HEK293 (cell line): Measurements from ENCODE around the gene CACHD1.

Experiments used
- HOXD13 ChIP-seq: sonication (generic); formaldehyde crosslinking; IDR thresholded peaks from 2 replicates; pipeline ENCODE4 v1.8.0; 2022; ENCODE audit warnings: missing genetic modification reagents, borderline replicate concordance
- KLF9 ChIP-seq: fragments of 450-650 bp; formaldehyde crosslinking; IDR thresholded peaks from 2 replicates; pipeline ENCODE4 v1.5.1; 2016; ENCODE audit warnings: missing biosample characterization, missing genetic modification characterization, low read depth
- SALL2 ChIP-seq: fragments of 450-650 bp; formaldehyde crosslinking; IDR thresholded peaks from 2 replicates; pipeline ENCODE4 v1.5.0; 2017; ENCODE audit warnings: missing biosample characterization, mild to moderate bottlenecking, missing genetic modification characterization, borderline replicate concordance
- ZNF768 ChIP-seq: fragments of 450-650 bp; formaldehyde crosslinking; IDR thresholded peaks from 2 replicates; pipeline ENCODE4 v1.5.1; 2018; ENCODE audit warnings: missing biosample characterization, mild to moderate bottlenecking, missing genetic modification characterization
- TF ChIP-seq, protein P1 (sequence below): fragments of 450-650 bp; formaldehyde crosslinking; IDR thresholded peaks from 2 replicates; pipeline ENCODE4 v1.5.1; 2016; ENCODE audit warnings: missing biosample characterization, missing genetic modification characterization
- TF ChIP-seq, protein P2 (sequence below): fragments of 450-650 bp; formaldehyde crosslinking; IDR thresholded peaks from 2 replicates; pipeline ENCODE4 v1.5.1; 2016; ENCODE audit warnings: missing biosample characterization, missing genetic modification characterization
- TF ChIP-seq, protein P3 (sequence below): fragments of 450-650 bp; formaldehyde crosslinking; IDR thresholded peaks from 2 replicates; pipeline ENCODE4 v1.5.1; 2016; ENCODE audit warnings: missing biosample characterization, missing genetic modification characterization, borderline replicate concordance

DNA sequence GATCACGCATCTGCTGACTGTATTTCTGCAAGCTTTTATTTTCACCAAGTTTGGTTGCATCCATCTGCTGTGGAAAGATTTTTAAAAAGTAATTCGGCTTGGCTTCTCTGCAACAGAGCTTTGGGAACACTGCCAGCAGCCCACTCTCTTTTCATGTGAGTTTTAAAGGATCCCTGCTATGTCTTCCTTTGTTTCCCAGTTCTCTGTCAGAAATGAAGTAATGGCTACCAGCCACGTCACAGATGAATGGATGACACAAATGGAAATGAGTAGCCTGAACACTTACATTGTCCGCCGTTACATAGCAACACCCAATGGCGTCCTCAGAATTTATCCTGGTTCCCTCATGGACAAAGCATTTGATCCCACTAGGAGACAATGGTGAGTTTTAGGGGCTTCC is 194.4 kb downstream of the CACHD1 start:
- TF ChIP-seq, protein P1, sequence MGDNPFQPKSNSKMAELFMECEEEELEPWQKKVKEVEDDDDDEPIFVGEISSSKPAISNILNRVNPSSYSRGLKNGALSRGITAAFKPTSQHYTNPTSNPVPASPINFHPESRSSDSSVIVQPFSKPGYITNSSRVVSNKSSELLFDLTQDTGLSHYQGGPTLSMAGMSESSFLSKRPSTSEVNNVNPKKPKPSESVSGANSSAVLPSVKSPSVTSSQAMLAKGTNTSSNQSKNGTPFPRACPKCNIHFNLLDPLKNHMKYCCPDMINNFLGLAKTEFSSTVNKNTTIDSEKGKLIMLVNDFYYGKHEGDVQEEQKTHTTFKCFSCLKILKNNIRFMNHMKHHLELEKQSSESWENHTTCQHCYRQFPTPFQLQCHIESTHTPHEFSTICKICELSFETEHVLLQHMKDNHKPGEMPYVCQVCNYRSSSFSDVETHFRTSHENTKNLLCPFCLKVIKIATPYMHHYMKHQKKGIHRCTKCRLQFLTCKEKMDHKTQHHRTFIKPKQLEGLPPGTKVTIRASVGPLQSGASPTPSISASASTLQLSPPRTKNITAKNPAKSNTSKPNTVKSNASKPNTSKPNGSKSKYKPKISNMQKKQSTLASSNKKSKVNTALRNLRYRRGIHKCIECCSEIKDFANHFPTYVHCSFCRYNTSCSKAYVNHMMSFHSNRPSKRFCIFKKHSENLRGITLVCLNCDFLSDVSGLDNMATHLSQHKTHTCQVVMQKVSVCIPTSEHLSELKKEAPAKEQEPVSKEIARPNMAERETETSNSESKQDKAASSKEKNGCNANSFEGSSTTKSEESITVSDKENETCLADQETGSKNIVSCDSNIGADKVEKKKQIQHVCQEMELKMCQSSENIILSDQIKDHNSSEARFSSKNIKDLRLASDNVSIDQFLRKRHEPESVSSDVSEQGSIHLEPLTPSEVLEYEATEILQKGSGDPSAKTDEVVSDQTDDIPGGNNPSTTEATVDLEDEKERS (tag by site-specific recombination): no peak
- TF ChIP-seq, protein P2, sequence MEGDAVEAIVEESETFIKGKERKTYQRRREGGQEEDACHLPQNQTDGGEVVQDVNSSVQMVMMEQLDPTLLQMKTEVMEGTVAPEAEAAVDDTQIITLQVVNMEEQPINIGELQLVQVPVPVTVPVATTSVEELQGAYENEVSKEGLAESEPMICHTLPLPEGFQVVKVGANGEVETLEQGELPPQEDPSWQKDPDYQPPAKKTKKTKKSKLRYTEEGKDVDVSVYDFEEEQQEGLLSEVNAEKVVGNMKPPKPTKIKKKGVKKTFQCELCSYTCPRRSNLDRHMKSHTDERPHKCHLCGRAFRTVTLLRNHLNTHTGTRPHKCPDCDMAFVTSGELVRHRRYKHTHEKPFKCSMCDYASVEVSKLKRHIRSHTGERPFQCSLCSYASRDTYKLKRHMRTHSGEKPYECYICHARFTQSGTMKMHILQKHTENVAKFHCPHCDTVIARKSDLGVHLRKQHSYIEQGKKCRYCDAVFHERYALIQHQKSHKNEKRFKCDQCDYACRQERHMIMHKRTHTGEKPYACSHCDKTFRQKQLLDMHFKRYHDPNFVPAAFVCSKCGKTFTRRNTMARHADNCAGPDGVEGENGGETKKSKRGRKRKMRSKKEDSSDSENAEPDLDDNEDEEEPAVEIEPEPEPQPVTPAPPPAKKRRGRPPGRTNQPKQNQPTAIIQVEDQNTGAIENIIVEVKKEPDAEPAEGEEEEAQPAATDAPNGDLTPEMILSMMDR (tag by site-specific recombination): no peak
- no peak for TF ChIP-seq ZNF768 (tag by site-specific recombination)
- no peak for TF ChIP-seq HOXD13 (CRISPR knock-in tag)
- TF ChIP-seq KLF9: no peak
- TF ChIP-seq SALL2: no peak
- TF ChIP-seq, protein P3, sequence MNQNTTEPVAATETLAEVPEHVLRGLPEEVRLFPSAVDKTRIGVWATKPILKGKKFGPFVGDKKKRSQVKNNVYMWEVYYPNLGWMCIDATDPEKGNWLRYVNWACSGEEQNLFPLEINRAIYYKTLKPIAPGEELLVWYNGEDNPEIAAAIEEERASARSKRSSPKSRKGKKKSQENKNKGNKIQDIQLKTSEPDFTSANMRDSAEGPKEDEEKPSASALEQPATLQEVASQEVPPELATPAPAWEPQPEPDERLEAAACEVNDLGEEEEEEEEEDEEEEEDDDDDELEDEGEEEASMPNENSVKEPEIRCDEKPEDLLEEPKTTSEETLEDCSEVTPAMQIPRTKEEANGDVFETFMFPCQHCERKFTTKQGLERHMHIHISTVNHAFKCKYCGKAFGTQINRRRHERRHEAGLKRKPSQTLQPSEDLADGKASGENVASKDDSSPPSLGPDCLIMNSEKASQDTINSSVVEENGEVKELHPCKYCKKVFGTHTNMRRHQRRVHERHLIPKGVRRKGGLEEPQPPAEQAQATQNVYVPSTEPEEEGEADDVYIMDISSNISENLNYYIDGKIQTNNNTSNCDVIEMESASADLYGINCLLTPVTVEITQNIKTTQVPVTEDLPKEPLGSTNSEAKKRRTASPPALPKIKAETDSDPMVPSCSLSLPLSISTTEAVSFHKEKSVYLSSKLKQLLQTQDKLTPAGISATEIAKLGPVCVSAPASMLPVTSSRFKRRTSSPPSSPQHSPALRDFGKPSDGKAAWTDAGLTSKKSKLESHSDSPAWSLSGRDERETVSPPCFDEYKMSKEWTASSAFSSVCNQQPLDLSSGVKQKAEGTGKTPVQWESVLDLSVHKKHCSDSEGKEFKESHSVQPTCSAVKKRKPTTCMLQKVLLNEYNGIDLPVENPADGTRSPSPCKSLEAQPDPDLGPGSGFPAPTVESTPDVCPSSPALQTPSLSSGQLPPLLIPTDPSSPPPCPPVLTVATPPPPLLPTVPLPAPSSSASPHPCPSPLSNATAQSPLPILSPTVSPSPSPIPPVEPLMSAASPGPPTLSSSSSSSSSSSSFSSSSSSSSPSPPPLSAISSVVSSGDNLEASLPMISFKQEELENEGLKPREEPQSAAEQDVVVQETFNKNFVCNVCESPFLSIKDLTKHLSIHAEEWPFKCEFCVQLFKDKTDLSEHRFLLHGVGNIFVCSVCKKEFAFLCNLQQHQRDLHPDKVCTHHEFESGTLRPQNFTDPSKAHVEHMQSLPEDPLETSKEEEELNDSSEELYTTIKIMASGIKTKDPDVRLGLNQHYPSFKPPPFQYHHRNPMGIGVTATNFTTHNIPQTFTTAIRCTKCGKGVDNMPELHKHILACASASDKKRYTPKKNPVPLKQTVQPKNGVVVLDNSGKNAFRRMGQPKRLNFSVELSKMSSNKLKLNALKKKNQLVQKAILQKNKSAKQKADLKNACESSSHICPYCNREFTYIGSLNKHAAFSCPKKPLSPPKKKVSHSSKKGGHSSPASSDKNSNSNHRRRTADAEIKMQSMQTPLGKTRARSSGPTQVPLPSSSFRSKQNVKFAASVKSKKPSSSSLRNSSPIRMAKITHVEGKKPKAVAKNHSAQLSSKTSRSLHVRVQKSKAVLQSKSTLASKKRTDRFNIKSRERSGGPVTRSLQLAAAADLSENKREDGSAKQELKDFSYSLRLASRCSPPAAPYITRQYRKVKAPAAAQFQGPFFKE (tag by site-specific recombination): no peak
